Nephron progenitor cell (in vitro differentiated cells): ENCODE data around the gene SMARCC1.

Experiments
- DNase-seq: peaks from one replicate; pipeline ENCODE4 v3.0.0; 2021
- H3K27ac Mint-ChIP-seq: 2 replicates; pipeline ENCODE4 v1.8.0; 2021; ENCODE audit warnings: mild to moderate bottlenecking, moderate library complexity, mixed read lengths
- H3K27me3 Mint-ChIP-seq: 2 replicates; pipeline ENCODE4 v1.8.0; 2021; ENCODE audit warnings: mild to moderate bottlenecking, low read depth, mixed read lengths; ENCODE audit not compliant: poor library complexity
- H3K36me3 Mint-ChIP-seq: 2 replicates; pipeline ENCODE4 v1.8.0; 2021; ENCODE audit warnings: low read depth, mixed read lengths
- H3K4me1 Mint-ChIP-seq: 2 replicates; pipeline ENCODE4 v1.8.0; 2021; ENCODE audit warnings: mixed read lengths
- H3K4me3 Mint-ChIP-seq: 2 replicates; pipeline ENCODE4 v1.8.0; 2021; ENCODE audit warnings: mild to moderate bottlenecking, moderate library complexity, mixed read lengths
- H3K9me3 Mint-ChIP-seq: 2 replicates; pipeline ENCODE4 v1.8.0; 2021; ENCODE audit warnings: mild to moderate bottlenecking, moderate library complexity, mixed read lengths
- CTCF ChIP-seq: fragments of 200-600 bp; sonication (generic); IDR thresholded peaks from 2 replicates; pipeline ENCODE4 v1.5.0; 2021; ENCODE audit warnings: antibody characterized with exemption

SMARCC1 gene

GRCh38 chr3:47601281-47601680 lies 180.4 kb downstream of the SMARCC1 start:
- Mint-ChIP-seq H3K27me3 (no peaks in the 10 kb centered on the region), H3K4me3 (no peak overlapping the region), H3K27ac (no peak overlapping the region), H3K4me1 (no peaks in the 10 kb centered on the region), H3K9me3 (no peaks in the 10 kb centered on the region), H3K36me3 (peaks cover 78% of the 10 kb centered on the region)
- no peak for TF ChIP-seq CTCF
- no peak for DNase-seq

- H3K4me3 Mint-ChIP-seq, result no peak overlapping the region
- H3K36me3 Mint-ChIP-seq, result peaks cover 85% of the 10 kb centered on the region
- TF ChIP-seq CTCF, result no peak
- no peak for DNase-seq
- H3K4me1 Mint-ChIP-seq, result no peaks in the 10 kb centered on the region
- H3K27ac Mint-ChIP-seq, result peak overlapping the region; percentile 77
- H3K9me3 Mint-ChIP-seq, result no peaks in the 10 kb centered on the region
- H3K27me3 Mint-ChIP-seq, result peaks cover 3% of the 10 kb centered on the region
Measured at GRCh38 chr3:47594792-47595191, 186.9 kb downstream of the SMARCC1 start.

- no peak for TF ChIP-seq CTCF
- H3K27me3 Mint-ChIP-seq, result peaks cover 3% of the 10 kb centered on the region
- no peak overlapping the region for H3K4me3 Mint-ChIP-seq
- H3K9me3 Mint-ChIP-seq, result no peaks in the 10 kb centered on the region
- H3K27ac Mint-ChIP-seq, result no peak overlapping the region
- DNase-seq, result no peak
- H3K36me3 Mint-ChIP-seq, result peaks cover 82% of the 10 kb centered on the region
- H3K4me1 Mint-ChIP-seq, result no peaks in the 10 kb centered on the region
Measured at GRCh38 chr3:47592066-47592795, 189.5 kb downstream of the SMARCC1 start.

- H3K9me3 Mint-ChIP-seq, result no peaks in the 10 kb centered on the region
- H3K4me3 Mint-ChIP-seq, result no peak overlapping the region
- H3K27me3 Mint-ChIP-seq, result peaks cover 3% of the 10 kb centered on the region
- no peak for DNase-seq
- H3K27ac Mint-ChIP-seq, result no peak overlapping the region
- no peak for TF ChIP-seq CTCF
- H3K4me1 Mint-ChIP-seq, result no peaks in the 10 kb centered on the region
- H3K36me3 Mint-ChIP-seq, result peaks cover 88% of the 10 kb centered on the region
Measured at GRCh38 chr3:47590216-47590615, 191.5 kb downstream of the SMARCC1 start.

- H3K9me3 Mint-ChIP-seq, result no peaks in the 10 kb centered on the region
- H3K36me3 Mint-ChIP-seq, result peaks cover 78% of the 10 kb centered on the region
- no peak overlapping the region for H3K4me3 Mint-ChIP-seq
- no peak overlapping the region for H3K27ac Mint-ChIP-seq
- TF ChIP-seq CTCF, result no peak
- no peaks in the 10 kb centered on the region for H3K27me3 Mint-ChIP-seq
- H3K4me1 Mint-ChIP-seq, result no peaks in the 10 kb centered on the region
- DNase-seq, result no peak
Measured at GRCh38 chr3:47588587-47588986, 193.1 kb downstream of the SMARCC1 start.

- no peaks in the 10 kb centered on the region for H3K9me3 Mint-ChIP-seq
- H3K36me3 Mint-ChIP-seq, result peaks cover 73% of the 10 kb centered on the region
- no peak for TF ChIP-seq CTCF
- no peak overlapping the region for H3K27ac Mint-ChIP-seq
- no peaks in the 10 kb centered on the region for H3K4me1 Mint-ChIP-seq
- H3K27me3 Mint-ChIP-seq, result no peaks in the 10 kb centered on the region
- no peak for DNase-seq
- no peak overlapping the region for H3K4me3 Mint-ChIP-seq
Measured at GRCh38 chr3:47588053-47588452, 193.6 kb downstream of the SMARCC1 start.
